ENCODE measurements around the gene VRTN.
A peak's percentile ranks its signal among the peaks of the same experiment; 100 is the strongest.
"Not testable (repeated sequence)": the region's sequence is repeated elsewhere in the genome, so short reads cannot be mapped to it uniquely, and the experiment has no call there.

Gene VRTN, protein sequence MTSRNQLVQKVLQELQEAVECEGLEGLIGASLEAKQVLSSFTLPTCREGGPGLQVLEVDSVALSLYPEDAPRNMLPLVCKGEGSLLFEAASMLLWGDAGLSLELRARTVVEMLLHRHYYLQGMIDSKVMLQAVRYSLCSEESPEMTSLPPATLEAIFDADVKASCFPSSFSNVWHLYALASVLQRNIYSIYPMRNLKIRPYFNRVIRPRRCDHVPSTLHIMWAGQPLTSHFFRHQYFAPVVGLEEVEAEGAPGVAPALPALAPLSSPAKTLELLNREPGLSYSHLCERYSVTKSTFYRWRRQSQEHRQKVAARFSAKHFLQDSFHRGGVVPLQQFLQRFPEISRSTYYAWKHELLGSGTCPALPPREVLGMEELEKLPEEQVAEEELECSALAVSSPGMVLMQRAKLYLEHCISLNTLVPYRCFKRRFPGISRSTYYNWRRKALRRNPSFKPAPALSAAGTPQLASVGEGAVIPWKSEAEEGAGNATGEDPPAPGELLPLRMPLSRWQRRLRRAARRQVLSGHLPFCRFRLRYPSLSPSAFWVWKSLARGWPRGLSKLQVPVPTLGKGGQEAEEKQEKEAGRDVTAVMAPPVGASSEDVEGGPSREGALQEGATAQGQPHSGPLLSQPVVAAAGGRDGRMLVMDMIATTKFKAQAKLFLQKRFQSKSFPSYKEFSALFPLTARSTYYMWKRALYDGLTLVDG

DNA sequence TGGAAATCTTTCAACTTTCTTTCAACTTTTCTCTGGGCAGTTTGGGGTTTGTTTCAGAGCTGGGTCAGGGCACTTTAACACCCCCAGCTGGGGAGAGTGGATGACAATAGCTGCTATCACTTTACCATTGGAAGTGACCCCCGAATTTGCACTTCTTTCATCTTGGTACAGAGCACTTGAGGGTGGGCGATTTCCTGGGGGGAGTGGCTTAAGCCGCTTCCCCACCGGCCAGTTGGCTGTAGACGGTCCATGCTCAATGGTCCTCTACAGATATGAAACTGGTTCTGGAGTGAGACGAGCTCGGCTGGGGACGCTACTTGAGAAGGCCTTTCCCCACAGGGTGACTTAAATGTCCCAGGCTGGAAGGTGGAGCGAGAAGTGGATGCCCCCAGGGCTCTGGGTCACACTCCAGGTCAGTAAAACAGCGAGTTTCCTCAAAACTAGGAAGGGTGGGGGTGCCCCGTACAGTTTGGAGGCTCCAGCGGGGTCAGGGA is at the start of gene VRTN:
Gene VRTN (plus strand): TSS at position 231 of the 494 bp plus-strand sequence. CDS start 8,313 bp downstream, outside the sequence.
- DNase-seq = no peak

DNA sequence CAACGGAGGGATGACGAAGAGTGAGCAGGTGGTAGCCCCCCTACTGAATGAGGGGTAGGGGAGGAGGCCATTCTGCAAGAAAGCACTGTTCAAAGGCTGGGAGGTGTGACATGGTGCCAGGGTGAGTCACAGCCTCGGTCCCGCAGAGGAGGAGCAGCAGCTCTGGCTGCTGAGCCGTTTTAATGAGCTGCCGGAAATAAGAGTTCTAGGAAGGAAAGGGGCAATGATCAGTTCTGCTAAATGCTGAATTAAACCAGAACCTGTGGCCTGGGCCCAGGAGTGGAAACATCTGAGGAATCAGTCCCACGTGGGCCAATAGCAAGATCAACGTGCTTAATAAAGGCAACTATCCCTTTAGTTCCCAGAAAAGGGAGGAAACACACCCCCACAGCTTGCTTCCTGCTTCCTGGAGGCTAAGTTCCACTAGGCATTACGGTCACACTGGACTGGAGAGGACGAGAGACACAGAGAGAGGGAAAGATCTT is 49.2 kb upstream of the VRTN start:
- DNase-seq = no peak

- no peak for DNase-seq
These were observed 46.6 kb upstream of the VRTN start for GRCh38 chr14:74301594-74302151.

GRCh38 chr14:74302152-74302628 is 46.1 kb upstream of the VRTN start:
- peak; percentile 76 for DNase-seq

DNA sequence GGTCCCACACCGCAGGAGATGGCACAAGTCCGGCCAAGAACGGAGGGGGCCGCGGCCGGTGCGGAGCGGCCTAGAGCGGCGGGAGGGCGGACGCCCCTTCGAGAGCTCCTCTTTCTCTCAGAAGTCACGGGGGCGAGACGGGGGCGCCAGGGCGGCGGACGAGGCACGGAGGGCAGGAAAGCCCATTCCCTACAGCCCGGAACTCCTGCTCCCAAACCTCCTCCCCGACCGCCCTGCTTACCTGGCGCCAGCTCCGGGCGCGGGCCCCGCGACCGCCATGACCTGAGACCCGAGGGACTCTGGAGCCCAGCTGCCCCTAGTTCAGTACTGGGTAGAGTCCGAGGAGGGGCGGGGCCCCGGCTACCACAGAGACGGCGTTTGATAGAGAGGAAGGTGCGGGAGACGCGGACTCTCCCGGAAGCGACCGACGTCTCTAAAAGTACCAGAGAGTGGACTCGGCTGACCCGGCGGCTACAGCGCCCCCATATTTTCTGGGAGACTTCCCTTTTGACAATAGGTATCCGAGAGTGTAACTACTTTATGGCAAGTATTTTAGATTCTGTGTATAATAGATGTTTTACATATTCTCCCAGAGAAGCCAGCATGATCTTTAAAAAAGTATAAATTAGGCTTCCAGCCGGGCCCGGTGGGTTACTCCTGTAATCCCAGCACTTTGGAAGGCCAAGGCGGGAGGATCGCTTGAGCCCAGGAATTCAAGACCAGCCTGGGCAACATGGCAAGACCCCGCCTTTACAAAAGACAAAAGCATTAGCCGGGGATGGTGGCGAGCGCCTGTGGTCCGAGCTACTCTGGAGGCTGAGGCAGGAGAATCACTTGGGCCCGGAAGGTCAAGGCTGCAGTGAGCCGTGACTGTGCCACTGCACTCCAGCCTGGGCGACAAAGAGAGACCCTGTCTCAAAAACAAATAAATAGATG is 45.4 kb upstream of the VRTN start, which contains the start of gene ABCD4:
Gene ABCD4 (minus strand): TSS at position 301 of the 936 bp plus-strand sequence. CDS start 22 bp downstream, at position 279.
- peak; percentile 95 for DNase-seq

DNA sequence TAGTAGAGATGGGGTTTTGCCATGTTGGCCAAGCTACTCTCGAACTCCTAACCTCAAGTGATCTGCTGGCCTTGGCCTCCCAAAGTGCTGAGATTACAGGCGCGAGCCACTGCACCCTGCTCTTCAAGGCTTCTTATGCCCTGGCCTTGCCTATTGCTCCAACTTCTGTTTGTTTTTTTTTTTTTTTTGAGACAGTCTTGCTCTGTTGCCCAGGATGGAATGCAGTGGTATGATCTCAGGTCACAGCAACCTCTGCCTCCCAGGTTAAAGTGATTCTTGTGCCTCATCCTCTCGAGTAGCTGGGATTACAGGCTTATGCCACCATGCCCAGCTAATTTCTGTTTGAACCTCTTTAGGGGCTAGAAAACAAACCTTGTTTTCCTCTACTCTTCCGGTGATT is 39.6 kb upstream of the VRTN start:
- DNase-seq = no peak

DNA sequence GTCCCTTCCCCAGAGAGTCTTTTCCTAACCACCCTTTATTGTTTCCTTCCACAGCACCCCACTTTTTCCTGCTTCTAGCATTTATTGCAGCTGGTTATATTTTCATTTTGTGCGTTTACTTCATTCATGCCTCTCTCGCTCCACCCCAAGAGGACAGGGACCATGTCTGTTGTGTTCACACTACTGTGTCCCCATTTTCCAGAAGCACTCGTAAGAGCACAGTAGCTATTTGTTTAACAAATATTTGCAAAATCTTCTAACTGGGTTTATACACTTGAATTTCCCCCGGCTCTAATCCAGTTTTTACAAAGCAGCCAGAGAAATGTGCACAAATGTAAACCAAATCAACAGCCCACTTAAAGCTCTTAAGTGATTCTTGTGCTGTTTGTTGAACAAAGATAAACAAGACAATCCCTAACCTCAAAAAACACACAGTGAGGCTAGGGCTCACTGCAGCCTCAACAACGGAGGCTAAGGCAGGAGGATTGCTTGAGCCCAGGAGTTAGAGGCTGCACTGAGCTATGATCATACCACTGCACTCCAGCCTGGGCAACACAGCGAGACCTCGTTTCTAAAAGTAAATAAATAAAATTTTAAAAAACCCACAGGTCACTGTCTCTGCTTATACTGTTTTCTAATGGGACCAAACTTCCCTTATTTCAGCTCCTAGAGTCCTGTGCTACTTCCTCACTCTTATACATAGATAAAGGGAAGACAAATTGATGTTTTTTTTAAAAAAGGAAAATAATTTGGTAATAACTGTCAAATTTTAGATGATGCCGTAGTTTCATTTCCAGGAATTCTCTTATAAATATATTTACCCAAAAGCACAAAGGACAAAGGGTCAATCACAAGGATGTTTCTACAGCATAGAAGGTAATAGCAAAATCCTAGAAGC is 38.9 kb upstream of the VRTN start:
- DNase-seq = no peak

GRCh38 chr14:74312161-74312560 is 36.1 kb upstream of the VRTN start:
- DNase-seq = no peak

- DNase-seq = no peak
These were observed 34.7 kb upstream of the VRTN start for GRCh38 chr14:74313601-74314000.

GRCh38 chr14:74314576-74314975 is 33.7 kb upstream of the VRTN start:
- peak; percentile 50 for DNase-seq

- DNase-seq = peak; percentile 78
These were observed 23.3 kb upstream of the VRTN start for GRCh38 chr14:74324931-74325361.

- no peak for DNase-seq
These were observed 22.8 kb upstream of the VRTN start for GRCh38 chr14:74325446-74325845.

DNA sequence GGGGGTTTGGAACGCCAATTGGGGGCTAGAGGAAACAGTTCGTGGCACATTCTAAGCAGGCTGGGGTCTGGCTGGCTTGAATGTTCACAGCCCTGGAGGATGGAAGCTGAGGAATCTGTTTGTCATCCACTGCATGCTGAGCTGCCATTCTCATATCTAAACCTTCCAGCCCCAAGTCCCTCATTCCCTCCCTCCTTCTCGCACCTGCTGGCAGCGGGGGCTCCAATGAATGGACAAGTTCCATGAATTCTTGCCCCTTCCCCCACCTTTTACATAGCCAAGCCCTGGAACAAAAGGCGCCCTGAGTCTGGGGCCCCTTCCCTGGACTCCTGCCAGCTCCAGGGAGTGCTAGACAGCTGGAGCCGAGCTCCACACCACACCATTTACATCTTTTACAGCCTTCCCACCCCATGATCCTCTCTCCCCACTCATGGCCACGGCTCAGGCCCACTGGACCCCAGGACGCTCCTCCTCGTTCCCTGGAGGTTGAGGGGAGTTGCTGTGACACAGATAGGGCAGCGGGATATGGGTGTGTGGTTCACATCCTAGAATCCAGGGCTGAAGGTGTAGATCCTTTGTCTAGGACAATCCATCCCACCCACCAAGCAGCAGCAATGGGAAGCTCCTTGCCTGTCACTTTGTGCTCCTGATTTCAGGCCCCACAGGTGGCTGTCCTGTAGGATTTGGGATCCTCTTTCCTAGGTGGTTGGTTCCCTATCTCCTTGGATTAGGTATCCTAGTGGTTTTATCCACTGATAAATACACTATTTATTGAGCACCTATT is 21.7 kb upstream of the VRTN start:
- DNase-seq = peak; percentile 88

GRCh38 chr14:74329950-74330552 is 18.2 kb upstream of the VRTN start:
- DNase-seq = not testable (repeated sequence)

DNA sequence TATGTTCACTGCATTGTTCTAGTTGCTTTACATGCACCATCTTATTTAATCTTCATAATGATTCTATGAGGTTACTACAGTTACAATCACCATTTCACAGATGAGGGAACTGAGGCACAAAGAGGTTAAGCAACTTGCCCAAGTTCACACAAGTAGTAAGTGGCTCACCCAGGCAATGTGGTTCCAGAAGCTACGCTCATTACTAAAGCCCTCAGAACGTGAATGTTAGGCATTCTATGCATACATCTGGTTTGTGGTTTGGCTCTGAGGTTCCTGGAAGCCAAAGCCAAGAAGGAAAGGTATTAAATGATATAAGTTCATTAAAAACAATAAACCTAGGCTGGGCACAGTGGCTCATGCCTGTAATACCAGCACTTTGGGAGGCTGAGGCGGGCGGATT is 14.4 kb upstream of the VRTN start:
- DNase-seq = no peak

- no peak for DNase-seq
These were observed 1.9 kb upstream of the VRTN start for GRCh38 chr14:74346341-74346740.

- no peak for DNase-seq
These were observed 1.0 kb upstream of the VRTN start for GRCh38 chr14:74347097-74347794.

- no peak for DNase-seq
These were observed 523 bp upstream of the VRTN start for GRCh38 chr14:74347795-74348100.
